Uterus (tissue), 4 donors: ENCODE measurements around the gene KIF17. TPM values are rescaled to one million over a fixed set of nuclear protein-coding genes. Genes with fewer than 3 reads are reported as not detected.
A peak's percentile ranks its signal among the peaks of the same experiment; 100 is the strongest.

ENCODE experiments used
- DNase-seq, 2 donors: peaks; one replicate each; pipeline ENCODE4 v3.0.0-alpha.2; 2019 to 2020
- H3K27ac ChIP-seq, 2 donors: fragments of 200-600 bp; sonication (generic); 1 replicate in 1 of 2; 2 replicates in 1 of 2; pipeline ENCODE4 v1.5.1; 2016 to 2018
- H3K27me3 ChIP-seq, 2 donors: fragments of 200-600 bp; sonication (generic); one replicate each; pipeline ENCODE4 v1.5.1; 2018 to 2019; ENCODE audit warnings: control low read depth in 1 of 2
- H3K36me3 ChIP-seq, 2 donors: fragments of 200-600 bp; sonication (generic); one replicate each; pipeline ENCODE4 v1.5.1; 2019; ENCODE audit warnings: control low read depth in 1 of 2
- H3K4me1 ChIP-seq, 2 donors: fragments of 200-600 bp; sonication (generic); one replicate each; pipeline ENCODE4 v1.5.1; 2018 to 2019; ENCODE audit warnings: control low read depth in 1 of 2
- H3K4me3 ChIP-seq, 2 donors: fragments of 200-600 bp; sonication (generic); 1 replicate in 1 of 2; 2 replicates in 1 of 2; pipeline ENCODE4 v1.5.1; 2018 to 2019; ENCODE audit warnings: mild to moderate bottlenecking in 1 of 2
- H3K9me3 ChIP-seq, 2 donors: fragments of 200-600 bp; sonication (generic); one replicate each; pipeline ENCODE4 v1.5.1; 2019; ENCODE audit warnings: control low read depth in 1 of 2
- CTCF ChIP-seq, 4 experiments: fragments of 200-600 bp in 2 of 4; fragments of 450-650 bp in 2 of 4; sonication (generic) in 2 of 4; IDR thresholded peaks; one replicate each; pipeline ENCODE4 v1.5.1; 2016 to 2019; ENCODE audit warnings: antibody characterized with exemption in 4 of 4, mild to moderate bottlenecking in 2 of 4, moderate library complexity in 1 of 4
- POLR2A ChIP-seq, 2 donors: fragments of 450-650 bp; IDR thresholded peaks; one replicate each; pipeline ENCODE4 v1.6.1; 2016; ENCODE audit warnings: antibody characterized with exemption in 2 of 2, mild to moderate bottlenecking in 1 of 2, moderate library complexity in 1 of 2
- intact Hi-C: fragments of 100-400 bp; cut with DNase I; formaldehyde crosslinking; loops from one replicate; pipeline ENCODE4 v1.15.1; 2023; ENCODE audit warnings: low total_unique reads
- total RNA-seq, 4 donors: library from RNA; depleted of rRNA in 3 of 4; stranded (reverse); fragments of >200 nt in 3 of 4; gene quantifications; one replicate each; pipeline versions ENCODE4 v1.1.0 to v1.2.4, GENCODE V29; 2014 to 2023
- donor health status: DM: yes; HTN: yes; CAD: no.

KIF17 gene
- total RNA-seq, 4 donors from 2014 or later, result 0.77 to 6.3 (median 4.9) TPM; not detected in 1

DNA sequence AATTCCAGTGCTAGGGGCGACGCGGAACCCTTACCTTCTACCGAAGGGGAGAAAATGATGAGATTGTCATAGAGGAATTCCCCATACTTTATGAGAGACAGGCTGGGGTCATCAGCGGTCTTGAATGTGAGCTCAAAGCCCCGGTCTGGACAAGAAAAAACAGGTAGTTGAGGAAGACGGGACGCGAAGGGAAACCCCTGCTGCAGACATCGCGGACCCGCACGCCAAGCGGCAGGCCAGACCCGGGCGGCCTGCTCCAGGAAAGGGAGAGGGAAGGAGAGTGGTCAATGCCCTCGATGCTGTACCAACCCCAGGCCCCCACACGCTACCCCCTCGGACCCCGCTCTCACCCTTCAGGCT is 57.0 kb downstream of the KIF17 start:
- Histone ChIP-seq H3K36me3 (no peaks in the 10 kb centered on the region), H3K27me3 (no peaks in the 10 kb centered on the region), H3K4me3 (peak overlapping the region; percentile 72 to 76), H3K27ac (peak overlapping the region; percentile 38 to 67), H3K4me1 (peaks cover 0 to 12% of the 10 kb centered on the region in 2 donors), H3K9me3 (no peaks in the 10 kb centered on the region)
- TF ChIP-seq POLR2A (IDR thresholded peaks at IDR 0.05) (no peak), CTCF (IDR thresholded peaks at IDR 0.05) (no peak)
- DNase-seq, result no peak
- intact Hi-C loops, result no loop called here

DNA sequence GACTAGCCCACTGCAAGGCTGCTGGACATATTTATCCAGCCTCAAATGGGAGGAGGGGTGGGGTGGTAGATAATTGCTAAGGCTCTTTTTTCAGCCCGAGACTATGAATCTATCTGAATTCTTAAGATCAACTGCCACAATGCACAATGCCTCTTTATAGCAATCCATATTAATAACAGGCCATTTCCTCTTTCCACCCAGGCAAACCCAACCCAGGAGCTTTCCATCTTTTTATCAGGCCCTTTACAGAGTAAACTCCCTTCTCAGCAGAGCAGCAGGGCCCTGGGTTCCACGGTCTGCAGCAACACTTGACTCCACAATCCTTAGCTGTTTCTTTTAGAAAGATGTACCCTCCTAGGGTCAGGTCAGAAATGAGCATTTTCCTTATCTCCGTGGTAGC is 57.4 kb downstream of the KIF17 start:
- H3K4me1 ChIP-seq, result peaks cover 0 to 12% of the 10 kb centered on the region in 2 donors
- no peaks in the 10 kb centered on the region for H3K36me3 ChIP-seq
- H3K9me3 ChIP-seq, result no peaks in the 10 kb centered on the region
- intact Hi-C loops, result no loop called here
- no peaks in the 10 kb centered on the region for H3K27me3 ChIP-seq
- peak overlapping the region; percentile 38 to 67 for H3K27ac ChIP-seq
- TF ChIP-seq CTCF (IDR thresholded peaks at IDR 0.05), result no peak
- TF ChIP-seq POLR2A (IDR thresholded peaks at IDR 0.05), result no peak
- DNase-seq, result no peak
- H3K4me3 ChIP-seq, result peak overlapping the region; percentile 72 to 76

DNA sequence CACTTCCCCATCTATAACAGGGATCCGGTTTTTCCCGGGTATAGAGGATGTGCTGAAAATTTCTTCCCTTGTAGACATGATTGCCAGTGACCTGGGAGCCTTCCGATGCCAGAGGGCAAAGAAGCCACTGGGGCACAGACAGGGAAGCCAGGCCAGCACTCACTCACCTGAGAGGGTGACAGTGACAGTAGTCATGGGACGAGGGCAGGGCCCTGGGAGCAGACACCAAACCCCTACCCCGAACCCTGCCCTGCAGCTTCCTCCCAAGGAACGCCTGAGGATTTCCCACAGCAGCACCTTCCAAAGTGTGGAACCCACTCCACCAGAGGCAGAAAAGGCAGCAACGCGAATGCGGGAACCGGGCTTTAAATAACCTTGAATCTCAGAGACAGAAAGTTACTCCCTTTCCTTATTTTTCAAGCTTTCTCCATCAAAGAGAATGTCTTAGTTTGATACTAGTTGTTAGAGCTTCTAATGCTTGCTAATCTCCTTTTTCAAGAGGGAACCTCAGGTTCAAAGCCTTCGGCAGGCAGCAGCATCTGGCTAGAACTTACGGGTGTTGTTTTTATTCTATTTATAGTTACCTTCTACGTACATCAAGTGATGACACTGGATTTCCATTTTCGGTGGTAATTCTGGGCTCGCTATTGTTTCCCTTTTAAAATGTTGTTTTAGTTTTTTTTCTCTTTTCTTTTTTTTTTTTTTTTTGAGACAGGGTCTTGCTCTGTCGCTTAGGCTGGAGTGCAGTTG is 59.5 kb downstream of the KIF17 start:
- H3K27me3 ChIP-seq, result no peaks in the 10 kb centered on the region
- H3K9me3 ChIP-seq, result no peaks in the 10 kb centered on the region
- peaks cover 0 to 12% of the 10 kb centered on the region in 2 donors for H3K4me1 ChIP-seq
- TF ChIP-seq CTCF (IDR thresholded peaks at IDR 0.05) (no peak), POLR2A (IDR thresholded peaks at IDR 0.05) (no peak)
- no peak overlapping the region for H3K4me3 ChIP-seq
- no peaks in the 10 kb centered on the region for H3K36me3 ChIP-seq
- no peak overlapping the region for H3K27ac ChIP-seq
- no peak for DNase-seq
- intact Hi-C loops, result no loop called here

GRCh38 chr1:20657024-20657423 is 60.8 kb downstream of the KIF17 start:
- Histone ChIP-seq H3K4me3 (no peak overlapping the region), H3K9me3 (no peaks in the 10 kb centered on the region), H3K36me3 (no peaks in the 10 kb centered on the region), H3K27me3 (no peaks in the 10 kb centered on the region), H3K4me1 (peaks cover 0 to 12% of the 10 kb centered on the region in 2 donors), H3K27ac (no peak overlapping the region)
- intact Hi-C loops, result no loop called here
- no peak for DNase-seq
- TF ChIP-seq POLR2A (IDR thresholded peaks at IDR 0.05) (no peak), CTCF (IDR thresholded peaks at IDR 0.05) (no peak)

- H3K36me3 ChIP-seq, result no peaks in the 10 kb centered on the region
- DNase-seq, result no peak
- TF ChIP-seq CTCF (IDR thresholded peaks at IDR 0.05), result no peak
- TF ChIP-seq POLR2A (IDR thresholded peaks at IDR 0.05), result no peak
- no peaks in the 10 kb centered on the region for H3K9me3 ChIP-seq
- intact Hi-C loops, result no loop called here
- no peaks in the 10 kb centered on the region for H3K27me3 ChIP-seq
- H3K27ac ChIP-seq, result no peak overlapping the region
- H3K4me3 ChIP-seq, result no peak overlapping the region
- H3K4me1 ChIP-seq, result no peaks in the 10 kb centered on the region
These were observed 63.6 kb downstream of the KIF17 start for GRCh38 chr1:20654104-20654690.
